Measurements from ENCODE around the gene RASGRP1. TPM values are rescaled to one million over a fixed set of nuclear protein-coding genes. Genes with fewer than 3 reads are reported as not detected.

RASGRP1 gene
- total and polyA plus RNA-seq, 2 donors, result 0.18 to 0.74 TPM

GRCh38 chr15:38521316-38521715 is 43.3 kb downstream of the RASGRP1 start:
- no peak for DNase-seq (ENCODE audit: extremely low spot score)
- no peak overlapping the region for H3K27ac ChIP-seq (ENCODE audit: low read depth)
- WGBS, result 53% methylated on average over 5 of the region's 5 CpGs
- H3K36me3 ChIP-seq (ENCODE audit: insufficient read depth), result no peaks in the 10 kb centered on the region
- no peaks in the 10 kb centered on the region for H3K4me1 ChIP-seq (ENCODE audit: insufficient read depth)
- H3K4me3 ChIP-seq (ENCODE audit: low read depth, low read length), result no peak overlapping the region

- Histone ChIP-seq H3K4me1 (ENCODE audit: insufficient read depth) (no peaks in the 10 kb centered on the region), H3K36me3 (ENCODE audit: insufficient read depth) (no peaks in the 10 kb centered on the region), H3K4me3 (ENCODE audit: low read depth, low read length) (no peak overlapping the region), H3K27ac (ENCODE audit: low read depth) (no peak overlapping the region)
- 83% methylated on average over 3 of the region's 3 CpGs for WGBS
- no peak for DNase-seq (ENCODE audit: extremely low spot score)
These were observed 44.6 kb downstream of the RASGRP1 start for GRCh38 chr15:38520035-38520434.

GRCh38 chr15:38518084-38518483 is 46.5 kb downstream of the RASGRP1 start:
- Histone ChIP-seq H3K36me3 (ENCODE audit: insufficient read depth) (no peaks in the 10 kb centered on the region), H3K4me1 (ENCODE audit: insufficient read depth) (no peaks in the 10 kb centered on the region), H3K27ac (ENCODE audit: low read depth) (no peak overlapping the region), H3K4me3 (ENCODE audit: low read depth, low read length) (no peak overlapping the region)
- no peak for DNase-seq (ENCODE audit: extremely low spot score)
- WGBS, result 92% methylated on average over 4 of the region's 4 CpGs

- 57% methylated on average over 2 of the region's 2 CpGs for WGBS
- Histone ChIP-seq H3K36me3 (ENCODE audit: insufficient read depth) (no peaks in the 10 kb centered on the region), H3K4me3 (ENCODE audit: low read depth, low read length) (no peak overlapping the region), H3K4me1 (ENCODE audit: insufficient read depth) (no peaks in the 10 kb centered on the region), H3K27ac (ENCODE audit: low read depth) (no peak overlapping the region)
- no peak for DNase-seq (ENCODE audit: extremely low spot score)
These were observed 47.2 kb downstream of the RASGRP1 start for GRCh38 chr15:38517312-38517975.

- DNase-seq (ENCODE audit: extremely low spot score), result no peak
- WGBS, result 81% methylated on average over 5 of the region's 5 CpGs
- Histone ChIP-seq H3K27ac (ENCODE audit: low read depth) (no peak overlapping the region), H3K4me1 (ENCODE audit: insufficient read depth) (no peaks in the 10 kb centered on the region), H3K36me3 (ENCODE audit: insufficient read depth) (no peaks in the 10 kb centered on the region), H3K4me3 (ENCODE audit: low read depth, low read length) (no peak overlapping the region)
These were observed 48.0 kb downstream of the RASGRP1 start for GRCh38 chr15:38516626-38517025.

- Histone ChIP-seq H3K27ac (ENCODE audit: low read depth) (no peak overlapping the region), H3K4me3 (ENCODE audit: low read depth, low read length) (no peak overlapping the region), H3K4me1 (ENCODE audit: insufficient read depth) (no peaks in the 10 kb centered on the region), H3K36me3 (ENCODE audit: insufficient read depth) (no peaks in the 10 kb centered on the region)
- 52% methylated on average over 2 of the region's 2 CpGs for WGBS
- no peak for DNase-seq (ENCODE audit: extremely low spot score)
These were observed 50.0 kb downstream of the RASGRP1 start for GRCh38 chr15:38514601-38515000.

GRCh38 chr15:38512901-38513300 is 51.7 kb downstream of the RASGRP1 start:
- Histone ChIP-seq H3K4me1 (ENCODE audit: insufficient read depth) (no peaks in the 10 kb centered on the region), H3K27ac (ENCODE audit: low read depth) (no peak overlapping the region), H3K36me3 (ENCODE audit: insufficient read depth) (no peaks in the 10 kb centered on the region), H3K4me3 (ENCODE audit: low read depth, low read length) (no peak overlapping the region)
- no peak for DNase-seq (ENCODE audit: extremely low spot score)
- 73% methylated on average over 1 of the region's 1 CpG for WGBS

GRCh38 chr15:38509152-38509551 is 55.5 kb downstream of the RASGRP1 start:
- WGBS, result 92% methylated on average over 4 of the region's 4 CpGs

GRCh38 chr15:38508647-38509046 is 56.0 kb downstream of the RASGRP1 start:
- Histone ChIP-seq H3K36me3 (ENCODE audit: insufficient read depth) (no peaks in the 10 kb centered on the region), H3K27ac (ENCODE audit: low read depth) (no peak overlapping the region), H3K4me1 (ENCODE audit: insufficient read depth) (no peaks in the 10 kb centered on the region), H3K4me3 (ENCODE audit: low read depth, low read length) (no peak overlapping the region)
- WGBS, result 66% methylated on average over 3 of the region's 3 CpGs
- DNase-seq (ENCODE audit: extremely low spot score), result no peak

More at GRCh38 chr15:38509152-38509551, 55.5 kb downstream of the RASGRP1 start:
- no peak overlapping the region for H3K4me3 ChIP-seq (ENCODE audit: low read depth, low read length)
- DNase-seq (ENCODE audit: extremely low spot score), result no peak
- no peaks in the 10 kb centered on the region for H3K36me3 ChIP-seq (ENCODE audit: insufficient read depth)
- H3K27ac ChIP-seq (ENCODE audit: low read depth), result no peak overlapping the region
- H3K4me1 ChIP-seq (ENCODE audit: insufficient read depth), result no peaks in the 10 kb centered on the region

- Histone ChIP-seq H3K4me3 (ENCODE audit: low read depth, low read length) (no peak overlapping the region), H3K4me1 (ENCODE audit: insufficient read depth) (no peaks in the 10 kb centered on the region), H3K36me3 (ENCODE audit: insufficient read depth) (no peaks in the 10 kb centered on the region), H3K27ac (ENCODE audit: low read depth) (no peak overlapping the region)
- no peak for DNase-seq (ENCODE audit: extremely low spot score)
- 85% methylated on average over 7 of the region's 7 CpGs for WGBS
These were observed 57.0 kb downstream of the RASGRP1 start for GRCh38 chr15:38507570-38507969.

- H3K27ac ChIP-seq (ENCODE audit: low read depth), result no peak overlapping the region
- no peaks in the 10 kb centered on the region for H3K4me1 ChIP-seq (ENCODE audit: insufficient read depth)
- DNase-seq (ENCODE audit: extremely low spot score), result no peak
- no peak overlapping the region for H3K4me3 ChIP-seq (ENCODE audit: low read depth, low read length)
- WGBS, result 64% methylated on average over 4 of the region's 4 CpGs
- no peaks in the 10 kb centered on the region for H3K36me3 ChIP-seq (ENCODE audit: insufficient read depth)
These were observed 57.6 kb downstream of the RASGRP1 start for GRCh38 chr15:38506997-38507396.

- H3K4me3 ChIP-seq (ENCODE audit: low read depth, low read length), result no peak overlapping the region
These were observed 59.7 kb downstream of the RASGRP1 start for GRCh38 chr15:38504680-38505467.

GRCh38 chr15:38503496-38503895 is 61.1 kb downstream of the RASGRP1 start:
- H3K27ac ChIP-seq (ENCODE audit: low read depth), result no peak overlapping the region
- DNase-seq (ENCODE audit: extremely low spot score), result no peak
- no peak overlapping the region for H3K4me3 ChIP-seq (ENCODE audit: low read depth, low read length)
- H3K4me1 ChIP-seq (ENCODE audit: insufficient read depth), result no peaks in the 10 kb centered on the region
- WGBS, result 80% methylated on average over 2 of the region's 2 CpGs
- H3K36me3 ChIP-seq (ENCODE audit: insufficient read depth), result no peaks in the 10 kb centered on the region

More at GRCh38 chr15:38504680-38505467, 59.7 kb downstream of the RASGRP1 start:
- WGBS, result 80% methylated on average over 4 of the region's 4 CpGs
- no peak overlapping the region for H3K27ac ChIP-seq (ENCODE audit: low read depth)
- no peaks in the 10 kb centered on the region for H3K4me1 ChIP-seq (ENCODE audit: insufficient read depth)
- DNase-seq (ENCODE audit: extremely low spot score), result no peak
- H3K36me3 ChIP-seq (ENCODE audit: insufficient read depth), result no peaks in the 10 kb centered on the region

GRCh38 chr15:38499651-38500050 is 65.0 kb downstream of the RASGRP1 start:
- no peak overlapping the region for H3K4me3 ChIP-seq (ENCODE audit: low read depth, low read length)
- no peaks in the 10 kb centered on the region for H3K36me3 ChIP-seq (ENCODE audit: insufficient read depth)
- no peak overlapping the region for H3K27ac ChIP-seq (ENCODE audit: low read depth)
- H3K4me1 ChIP-seq (ENCODE audit: insufficient read depth), result no peaks in the 10 kb centered on the region
- WGBS, result 97% methylated on average over 1 of the region's 1 CpG
- no peak for DNase-seq (ENCODE audit: extremely low spot score)

Data from urinary bladder (tissue), 4 donors.